B cell (primary cell): Measurements from ENCODE around the gene SLC16A12.

Experiments
- CTCF ChIP-seq: fragments of 200-600 bp; IDR thresholded peaks from one replicate; pipeline ENCODE4 v1.8.0; 2022; ENCODE audit warnings: antibody characterized with exemption, mild to moderate bottlenecking
- EZH2 ChIP-seq: IDR thresholded peaks from 2 replicates; pipeline ENCODE4 v1.6.1; 2012; ENCODE audit warnings: borderline replicate concordance, low read depth, mild to moderate bottlenecking, moderate library complexity, low read length; ENCODE audit not compliant: insufficient read depth, poor library complexity, severe bottlenecking

GRCh38 chr10:89504691-89505090 is 30.7 kb downstream of the SLC16A12 start:
- TF ChIP-seq CTCF (no peak), EZH2 (no peak)
